OCI-LY3 (cell line): ENCODE data around the gene NTNG2.

ENCODE experiments used
- H2AFZ ChIP-seq: fragments of 200-600, 300-600 bp; shearing (Covaris generic); 2 replicates; pipeline ENCODE4 v1.6.0; 2014; ENCODE audit warnings: antibody characterized with exemption, low read depth, low read length
- H3K27ac ChIP-seq: fragments of 200-600, 300-600 bp; sonication (generic); 2 replicates; pipeline ENCODE4 v1.5.1; 2014; ENCODE audit warnings: mild to moderate bottlenecking, low read length, moderate library complexity, mixed read lengths
- H3K27me3 ChIP-seq: fragments of 200-600, 300-600 bp; sonication (generic); 2 replicates; pipeline ENCODE4 v1.6.1; 2014; ENCODE audit warnings: low read depth, low read length, mixed read lengths
- H3K36me3 ChIP-seq: fragments of 200-600, 300-600 bp; sonication (generic); replicated peaks from 2 replicates; pipeline ENCODE3; 2014; ENCODE audit warnings: low read depth, low read length, mixed read lengths
- H3K4me1 ChIP-seq: fragments of 300-600, 200-600 bp; sonication (generic); 2 replicates; pipeline ENCODE4 v1.6.1; 2014; ENCODE audit warnings: low read length, mixed read lengths
- H3K4me2 ChIP-seq: fragments of 200-600, 300-600 bp; sonication (generic); 2 replicates; pipeline ENCODE4 v1.6.1; 2014; ENCODE audit warnings: low read length, mixed read lengths
- H3K4me3 ChIP-seq: fragments of 300-600, 200-600 bp; sonication (generic); 2 replicates; pipeline ENCODE4 v1.5.1; 2014; ENCODE audit warnings: antibody characterized with exemption, mild to moderate bottlenecking, low read length, moderate library complexity
- H3K79me2 ChIP-seq: fragments of 300-600, 200-600 bp; shearing (Covaris generic); 2 replicates; pipeline ENCODE4 v1.6.1; 2014; ENCODE audit warnings: mild to moderate bottlenecking, low read length, mixed read lengths
- H3K9ac ChIP-seq: fragments of 300-600, 200-600 bp; shearing (Covaris generic); 2 replicates; pipeline ENCODE4 v1.6.0; 2014; ENCODE audit warnings: mild to moderate bottlenecking, low read length, moderate library complexity
- H3K9me3 ChIP-seq: fragments of 200-600, 300-600 bp; shearing (Covaris generic); 2 replicates; pipeline ENCODE4 v1.6.1; 2014; ENCODE audit warnings: low read length, mixed read lengths; ENCODE audit not compliant: insufficient read depth
- H4K20me1 ChIP-seq: fragments of 200-600, 300-600 bp; sonication (generic); 2 replicates; pipeline ENCODE4 v1.6.1; 2016; ENCODE audit warnings: low read length, mixed read lengths; ENCODE audit not compliant: insufficient read depth
- EZH2phosphoT487 ChIP-seq: fragments of 200-600 bp; shearing (Covaris generic); IDR thresholded peaks from 2 replicates; pipeline ENCODE4 v1.6.1; 2018; ENCODE audit warnings: antibody characterized with exemption, mixed run types, low read depth
- TF ChIP-seq, protein P1 (sequence below): fragments of 200-600, 300-600 bp; sonication (generic); IDR thresholded peaks from 2 replicates; pipeline ENCODE4 v1.5.1; 2014; ENCODE audit warnings: antibody characterized with exemption, low read length, low read depth

NTNG2 gene, protein sequence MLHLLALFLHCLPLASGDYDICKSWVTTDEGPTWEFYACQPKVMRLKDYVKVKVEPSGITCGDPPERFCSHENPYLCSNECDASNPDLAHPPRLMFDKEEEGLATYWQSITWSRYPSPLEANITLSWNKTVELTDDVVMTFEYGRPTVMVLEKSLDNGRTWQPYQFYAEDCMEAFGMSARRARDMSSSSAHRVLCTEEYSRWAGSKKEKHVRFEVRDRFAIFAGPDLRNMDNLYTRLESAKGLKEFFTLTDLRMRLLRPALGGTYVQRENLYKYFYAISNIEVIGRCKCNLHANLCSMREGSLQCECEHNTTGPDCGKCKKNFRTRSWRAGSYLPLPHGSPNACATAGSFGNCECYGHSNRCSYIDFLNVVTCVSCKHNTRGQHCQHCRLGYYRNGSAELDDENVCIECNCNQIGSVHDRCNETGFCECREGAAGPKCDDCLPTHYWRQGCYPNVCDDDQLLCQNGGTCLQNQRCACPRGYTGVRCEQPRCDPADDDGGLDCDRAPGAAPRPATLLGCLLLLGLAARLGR

DNA sequence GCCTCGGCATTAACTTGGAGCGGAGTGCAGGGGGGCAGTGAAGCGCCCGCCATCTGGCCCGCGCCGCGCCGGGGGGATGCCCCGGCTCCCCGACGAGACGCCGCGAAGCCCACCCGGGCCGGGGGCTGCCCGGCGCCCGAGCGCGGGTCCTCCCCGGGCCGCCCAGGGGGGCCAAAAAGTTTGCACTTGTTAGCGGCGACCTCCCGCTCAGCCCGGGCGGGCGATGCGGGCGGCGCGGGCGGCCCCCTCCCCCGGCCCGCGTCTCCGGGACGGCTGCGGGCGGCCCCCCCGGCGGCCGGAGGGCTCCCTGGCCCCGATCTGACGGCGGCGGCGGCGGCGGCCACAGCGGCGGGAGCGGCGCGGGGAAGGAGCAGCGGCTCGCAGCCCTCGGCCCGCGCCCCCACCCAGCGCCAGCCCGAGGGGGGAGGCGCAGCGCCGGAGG is at the start of gene NTNG2:
Gene NTNG2 (plus strand): TSS at position 316 of the 442 bp plus-strand sequence. CDS start 4,774 bp downstream, outside the sequence.
- no peaks in the 10 kb centered on the region for H3K36me3 ChIP-seq
- peak within 1 kb of the TSS; percentile 96 for H3K4me3 ChIP-seq
- peaks cover 12% of the 10 kb centered on the region for H3K4me1 ChIP-seq
- peak within 1 kb of the TSS; percentile 80 for H2AFZ ChIP-seq
- H3K27me3 ChIP-seq = peaks cover 56% of the 10 kb centered on the region
- no peaks in the 10 kb centered on the region for H4K20me1 ChIP-seq
- H3K27ac ChIP-seq = no peak within 1 kb of the TSS
- TF ChIP-seq, protein P1, sequence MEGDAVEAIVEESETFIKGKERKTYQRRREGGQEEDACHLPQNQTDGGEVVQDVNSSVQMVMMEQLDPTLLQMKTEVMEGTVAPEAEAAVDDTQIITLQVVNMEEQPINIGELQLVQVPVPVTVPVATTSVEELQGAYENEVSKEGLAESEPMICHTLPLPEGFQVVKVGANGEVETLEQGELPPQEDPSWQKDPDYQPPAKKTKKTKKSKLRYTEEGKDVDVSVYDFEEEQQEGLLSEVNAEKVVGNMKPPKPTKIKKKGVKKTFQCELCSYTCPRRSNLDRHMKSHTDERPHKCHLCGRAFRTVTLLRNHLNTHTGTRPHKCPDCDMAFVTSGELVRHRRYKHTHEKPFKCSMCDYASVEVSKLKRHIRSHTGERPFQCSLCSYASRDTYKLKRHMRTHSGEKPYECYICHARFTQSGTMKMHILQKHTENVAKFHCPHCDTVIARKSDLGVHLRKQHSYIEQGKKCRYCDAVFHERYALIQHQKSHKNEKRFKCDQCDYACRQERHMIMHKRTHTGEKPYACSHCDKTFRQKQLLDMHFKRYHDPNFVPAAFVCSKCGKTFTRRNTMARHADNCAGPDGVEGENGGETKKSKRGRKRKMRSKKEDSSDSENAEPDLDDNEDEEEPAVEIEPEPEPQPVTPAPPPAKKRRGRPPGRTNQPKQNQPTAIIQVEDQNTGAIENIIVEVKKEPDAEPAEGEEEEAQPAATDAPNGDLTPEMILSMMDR = no peak
- no peak for TF ChIP-seq EZH2phosphoT487
- no peaks in the 10 kb centered on the region for H3K9me3 ChIP-seq
- no peaks in the 10 kb centered on the region for H3K79me2 ChIP-seq
- peak within 1 kb of the TSS; percentile 94 for H3K4me2 ChIP-seq
- peak within 1 kb of the TSS; percentile 61 for H3K9ac ChIP-seq

- Histone ChIP-seq H3K27me3 (peaks cover 29% of the 10 kb centered on the region), H3K4me1 (no peaks in the 10 kb centered on the region), H3K36me3 (no peaks in the 10 kb centered on the region), H3K27ac (no peak overlapping the region), H3K79me2 (no peaks in the 10 kb centered on the region), H3K4me3 (no peak overlapping the region), H2AFZ (no peak overlapping the region), H3K9me3 (no peaks in the 10 kb centered on the region), H4K20me1 (no peaks in the 10 kb centered on the region), H3K9ac (no peak overlapping the region), H3K4me2 (no peak overlapping the region)
- TF ChIP-seq, protein P1 = no peak
- TF ChIP-seq EZH2phosphoT487 = no peak
Measured at GRCh38 chr9:132114102-132114707, 47.7 kb upstream of the NTNG2 start.

GRCh38 chr9:132116583-132116982 is 45.3 kb upstream of the NTNG2 start:
- H3K4me3 ChIP-seq = no peak overlapping the region
- H3K9me3 ChIP-seq = no peaks in the 10 kb centered on the region
- no peaks in the 10 kb centered on the region for H3K36me3 ChIP-seq
- H3K9ac ChIP-seq = no peak overlapping the region
- no peaks in the 10 kb centered on the region for H4K20me1 ChIP-seq
- no peak for TF ChIP-seq EZH2phosphoT487
- TF ChIP-seq, protein P1 = no peak
- H3K4me1 ChIP-seq = no peaks in the 10 kb centered on the region
- H3K27ac ChIP-seq = no peak overlapping the region
- no peaks in the 10 kb centered on the region for H3K79me2 ChIP-seq
- H2AFZ ChIP-seq = no peak overlapping the region
- H3K27me3 ChIP-seq = peaks cover 38% of the 10 kb centered on the region
- no peak overlapping the region for H3K4me2 ChIP-seq

- no peak overlapping the region for H3K27ac ChIP-seq
- H3K4me1 ChIP-seq = no peaks in the 10 kb centered on the region
- no peak overlapping the region for H3K4me3 ChIP-seq
- no peaks in the 10 kb centered on the region for H3K9me3 ChIP-seq
- H3K9ac ChIP-seq = no peak overlapping the region
- H3K4me2 ChIP-seq = no peak overlapping the region
- no peak for TF ChIP-seq EZH2phosphoT487
- TF ChIP-seq, protein P1 = no peak
- no peaks in the 10 kb centered on the region for H4K20me1 ChIP-seq
- H2AFZ ChIP-seq = no peak overlapping the region
- no peaks in the 10 kb centered on the region for H3K79me2 ChIP-seq
- no peaks in the 10 kb centered on the region for H3K36me3 ChIP-seq
- H3K27me3 ChIP-seq = peaks cover 36% of the 10 kb centered on the region
Measured at GRCh38 chr9:132117694-132118093, 44.2 kb upstream of the NTNG2 start.
